HL-60 (cell line): ENCODE data around the gene PCED1B.

ENCODE experiments used
- DNase-seq, 2 experiments: peaks; one replicate each; pipeline ENCODE4 v3.0.0-alpha.2; 2010 to 2020; ENCODE audit warnings: low read depth in 1 of 2, low spot score in 1 of 2
- H3K27ac ChIP-seq: fragments of 250-450 bp; sonication (Bioruptor Pico); replicated peaks from 2 replicates; pipeline ENCODE4 v1.5.1; 2020; ENCODE audit warnings: mild to moderate bottlenecking, moderate library complexity
- H3K27me3 ChIP-seq: fragments of 250-450 bp; sonication (Bioruptor Pico); 2 replicates; pipeline ENCODE4 v1.5.1; 2021; ENCODE audit warnings: mild to moderate bottlenecking, moderate library complexity; ENCODE audit not compliant: insufficient read depth, poor library complexity, severe bottlenecking
- H3K4me3 ChIP-seq: replicated peaks from 2 replicates; pipeline ENCODE4 v1.5.1; 2011; ENCODE audit warnings: mild to moderate bottlenecking, control low read depth, low read length; ENCODE audit not compliant: insufficient read depth
- GABPA ChIP-seq: IDR thresholded peaks from 2 replicates; pipeline ENCODE4 v1.6.1; 2012; ENCODE audit warnings: low read depth
- POLR2AphosphoS5 ChIP-seq: IDR thresholded peaks from 2 replicates; pipeline ENCODE4 v1.6.1; 2012; ENCODE audit warnings: low read depth
- REST ChIP-seq: IDR thresholded peaks from 2 replicates; pipeline ENCODE4 v1.6.1; 2012; ENCODE audit warnings: low read depth; ENCODE audit not compliant: insufficient replicate concordance
- SPI1 ChIP-seq: IDR thresholded peaks from 2 replicates; pipeline ENCODE4 v1.6.1; 2012; ENCODE audit warnings: low read depth, mild to moderate bottlenecking, borderline replicate concordance
- TF ChIP-seq, protein P1 (sequence below): IDR thresholded peaks from one replicate; pipeline ENCODE4 v1.5.1; 2011; ENCODE audit warnings: low read length, control low read depth, inconsistent platforms; ENCODE audit not compliant: insufficient read depth

PCED1B gene

DNA sequence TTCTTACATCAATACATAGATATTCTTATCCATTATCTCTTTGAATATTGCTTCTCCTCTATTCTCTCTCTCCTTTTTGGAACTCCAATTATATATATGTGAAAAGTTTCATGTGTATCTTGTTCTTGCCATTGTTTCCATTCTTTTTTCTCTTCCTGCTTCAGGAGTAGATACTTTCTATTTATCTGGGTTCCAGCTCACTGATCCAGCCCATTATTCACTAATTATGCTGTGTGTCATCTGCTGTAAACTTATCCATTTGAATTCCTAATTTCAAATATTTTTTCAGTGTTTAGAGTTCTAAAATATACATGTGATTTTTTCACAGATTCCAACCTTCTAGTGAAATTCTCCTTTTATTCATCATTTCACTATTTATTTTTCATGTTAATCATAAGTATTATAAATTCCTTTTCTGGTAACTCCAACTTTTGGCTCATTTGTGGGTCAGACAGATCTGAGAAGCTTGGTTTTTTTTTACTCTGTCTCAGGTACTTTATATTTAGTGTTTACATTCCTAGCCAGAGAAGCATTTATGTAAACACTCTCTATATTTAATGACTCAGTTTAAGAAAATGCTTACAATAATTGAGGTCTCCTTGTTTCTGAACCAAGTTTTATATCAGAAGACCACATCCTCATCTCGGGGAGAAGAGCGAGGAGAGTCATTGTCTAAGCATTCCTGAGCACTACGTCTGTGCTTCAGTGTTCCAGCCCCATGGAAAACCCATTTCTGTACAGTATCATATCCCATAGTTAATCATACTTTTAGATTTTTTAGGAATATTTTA, 16.2 kb downstream of the PCED1B start:
- Histone ChIP-seq H3K4me3 (no peak overlapping the region), H3K27ac (no peak overlapping the region), H3K27me3 (no peaks in the 10 kb centered on the region)
- TF ChIP-seq POLR2AphosphoS5 = no peak
- TF ChIP-seq GABPA = no peak
- TF ChIP-seq, protein P1, sequence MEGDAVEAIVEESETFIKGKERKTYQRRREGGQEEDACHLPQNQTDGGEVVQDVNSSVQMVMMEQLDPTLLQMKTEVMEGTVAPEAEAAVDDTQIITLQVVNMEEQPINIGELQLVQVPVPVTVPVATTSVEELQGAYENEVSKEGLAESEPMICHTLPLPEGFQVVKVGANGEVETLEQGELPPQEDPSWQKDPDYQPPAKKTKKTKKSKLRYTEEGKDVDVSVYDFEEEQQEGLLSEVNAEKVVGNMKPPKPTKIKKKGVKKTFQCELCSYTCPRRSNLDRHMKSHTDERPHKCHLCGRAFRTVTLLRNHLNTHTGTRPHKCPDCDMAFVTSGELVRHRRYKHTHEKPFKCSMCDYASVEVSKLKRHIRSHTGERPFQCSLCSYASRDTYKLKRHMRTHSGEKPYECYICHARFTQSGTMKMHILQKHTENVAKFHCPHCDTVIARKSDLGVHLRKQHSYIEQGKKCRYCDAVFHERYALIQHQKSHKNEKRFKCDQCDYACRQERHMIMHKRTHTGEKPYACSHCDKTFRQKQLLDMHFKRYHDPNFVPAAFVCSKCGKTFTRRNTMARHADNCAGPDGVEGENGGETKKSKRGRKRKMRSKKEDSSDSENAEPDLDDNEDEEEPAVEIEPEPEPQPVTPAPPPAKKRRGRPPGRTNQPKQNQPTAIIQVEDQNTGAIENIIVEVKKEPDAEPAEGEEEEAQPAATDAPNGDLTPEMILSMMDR = no peak
- no peak for TF ChIP-seq SPI1
- no peak for TF ChIP-seq REST
- DNase-seq = no peak

GRCh38 chr12:47097276-47097896, 18.0 kb downstream of the PCED1B start:
- no peak for DNase-seq
- H3K4me3 ChIP-seq = no peak overlapping the region
- H3K27me3 ChIP-seq = no peaks in the 10 kb centered on the region
- TF ChIP-seq GABPA (no peak), SPI1 (no peak), POLR2AphosphoS5 (no peak), REST (no peak)
- H3K27ac ChIP-seq = no peak overlapping the region

DNA sequence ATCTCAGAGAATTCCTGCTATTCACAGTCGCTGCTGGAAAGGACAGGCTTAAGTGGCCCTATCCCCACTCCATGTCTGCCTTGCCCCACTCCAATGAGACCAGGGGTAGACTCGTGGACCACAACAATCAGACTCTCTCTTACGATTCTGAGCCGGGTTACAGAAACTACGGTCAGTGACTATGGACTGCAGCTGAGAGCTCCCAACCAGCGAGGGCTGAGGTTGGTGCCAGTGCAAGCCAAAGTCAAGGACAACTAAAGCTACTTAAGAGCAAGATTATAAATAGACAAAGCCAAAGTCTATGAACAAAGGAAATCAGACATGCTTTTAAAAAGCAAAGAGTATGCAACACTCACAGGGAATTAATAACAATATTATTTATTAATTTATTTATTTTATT, 18.7 kb downstream of the PCED1B start:
- no peak for DNase-seq
- Histone ChIP-seq H3K27ac (no peak overlapping the region), H3K4me3 (no peak overlapping the region), H3K27me3 (no peaks in the 10 kb centered on the region)
- TF ChIP-seq SPI1 (no peak), GABPA (no peak), REST (no peak), POLR2AphosphoS5 (no peak)
- TF ChIP-seq, protein P1 = no peak
